GM19397 (cell line): Measurements from ENCODE around the gene DCLK2.

Experiments used
- ATAC-seq: cut with Tn5 transposase; IDR thresholded peaks from one replicate; pipeline ENCODE4 v1.9.1; 2021; ENCODE audit warnings: mild to moderate bottlenecking, moderate library complexity; ENCODE audit not compliant: unreplicated experiment

The DCLK2 gene

GRCh38 chr4:150256225-150256620 lies 178.0 kb downstream of the DCLK2 start:
- ATAC-seq, result no peak

- ATAC-seq, result no peak
Observed at GRCh38 chr4:150256841-150257730, 178.8 kb downstream of the DCLK2 start.

GRCh38 chr4:150258569-150258968 lies 180.3 kb downstream of the DCLK2 start:
- ATAC-seq, result no peak

- ATAC-seq, result no peak
Observed at GRCh38 chr4:150259861-150260567, 181.8 kb downstream of the DCLK2 start.

- ATAC-seq, result no peak
Observed at GRCh38 chr4:150261571-150261970, 183.3 kb downstream of the DCLK2 start.

GRCh38 chr4:150262611-150263010 lies 184.4 kb downstream of the DCLK2 start:
- no peak for ATAC-seq

- ATAC-seq, result no peak
Observed at GRCh38 chr4:150264595-150265161, 186.4 kb downstream of the DCLK2 start.

GRCh38 chr4:150265806-150266205 lies 187.6 kb downstream of the DCLK2 start:
- no peak for ATAC-seq

GRCh38 chr4:150268444-150268843 lies 190.2 kb downstream of the DCLK2 start:
- ATAC-seq, result no peak

- no peak for ATAC-seq
Observed at GRCh38 chr4:150278206-150278605, 200.0 kb downstream of the DCLK2 start.

GRCh38 chr4:150280081-150280895 lies 202.0 kb downstream of the DCLK2 start:
- ATAC-seq, result no peak

- ATAC-seq, result no peak
Observed at GRCh38 chr4:150280975-150281374, 202.7 kb downstream of the DCLK2 start.

- no peak for ATAC-seq
Observed at GRCh38 chr4:150283689-150284088, 205.4 kb downstream of the DCLK2 start.

- no peak for ATAC-seq
Observed at GRCh38 chr4:150286656-150287055, 208.4 kb downstream of the DCLK2 start.

- no peak for ATAC-seq
Observed at GRCh38 chr4:150289198-150289597, 211.0 kb downstream of the DCLK2 start.

GRCh38 chr4:150289881-150290280 lies 211.6 kb downstream of the DCLK2 start:
- no peak for ATAC-seq

- ATAC-seq, result no peak
Observed at GRCh38 chr4:150297861-150298474, 219.7 kb downstream of the DCLK2 start.

GRCh38 chr4:150299816-150300215 lies 221.6 kb downstream of the DCLK2 start:
- ATAC-seq, result no peak

- no peak for ATAC-seq
Observed at GRCh38 chr4:150302553-150302952, 224.3 kb downstream of the DCLK2 start.

- ATAC-seq, result no peak
Observed at GRCh38 chr4:150305995-150306394, 227.8 kb downstream of the DCLK2 start.

- ATAC-seq, result no peak
Observed at GRCh38 chr4:150306719-150307118, 228.5 kb downstream of the DCLK2 start.
